H9 (cell line): ENCODE results near the gene TNFSF8. TPM values are rescaled to one million over a fixed set of nuclear protein-coding genes. Genes with fewer than 3 reads are reported as not detected.

Experiments used
- DNase-seq: peaks from one replicate; pipeline ENCODE4 v3.0.0-alpha.2; 2017
- H2AFZ ChIP-seq: one replicate; pipeline ENCODE4 v1.6.1; 2013; ENCODE audit warnings: mild to moderate bottlenecking, low read length, control low read depth, moderate library complexity
- H2AK5ac ChIP-seq: 2 replicates; pipeline ENCODE4 v1.6.1; 2013; ENCODE audit warnings: low read length, control low read depth, mixed read lengths; ENCODE audit not compliant: insufficient read length
- H2BK120ac ChIP-seq: one replicate; pipeline ENCODE4 v1.6.1; 2013; ENCODE audit warnings: low read depth, mild to moderate bottlenecking, low read length, control low read depth, inconsistent platforms; ENCODE audit not compliant: poor library complexity, severe bottlenecking
- H2BK12ac ChIP-seq: 2 replicates; pipeline ENCODE4 v1.6.1; 2013; ENCODE audit warnings: low read length, control low read depth, mixed read lengths, low read depth; ENCODE audit not compliant: insufficient read length
- H2BK15ac ChIP-seq: 2 replicates; pipeline ENCODE4 v1.6.1; 2013; ENCODE audit warnings: low read depth, low read length, control low read depth
- H2BK20ac ChIP-seq: one replicate; pipeline ENCODE4 v1.6.1; 2013; ENCODE audit warnings: low read depth, mild to moderate bottlenecking, low read length, control low read depth, inconsistent platforms; ENCODE audit not compliant: poor library complexity, severe bottlenecking
- H2BK5ac ChIP-seq: 2 replicates; pipeline ENCODE4 v1.6.1; 2013; ENCODE audit warnings: low read length, control low read depth, mixed read lengths; ENCODE audit not compliant: insufficient read length
- H3K14ac ChIP-seq: 2 replicates; pipeline ENCODE4 v1.6.1; 2013; ENCODE audit warnings: low read length, control low read depth; ENCODE audit not compliant: insufficient read depth
- H3K18ac ChIP-seq: 2 replicates; pipeline ENCODE4 v1.6.1; 2013; ENCODE audit warnings: low read depth, mild to moderate bottlenecking, mixed read lengths, low read length, control low read depth; ENCODE audit not compliant: insufficient read length
- H3K23ac ChIP-seq: 2 replicates; pipeline ENCODE4 v1.6.1; 2013; ENCODE audit warnings: low read length, control low read depth, mixed read lengths, low read depth; ENCODE audit not compliant: insufficient read length
- H3K23me2 ChIP-seq: 2 replicates; pipeline ENCODE4 v1.6.1; 2013; ENCODE audit warnings: low read depth, mild to moderate bottlenecking, mixed read lengths, low read length, control low read depth; ENCODE audit not compliant: insufficient read length, poor library complexity, severe bottlenecking
- H3K27ac ChIP-seq: 2 replicates; pipeline ENCODE4 v1.5.1; 2013; ENCODE audit warnings: low read length, control low read depth, mixed read lengths, low read depth; ENCODE audit not compliant: insufficient read length
- H3K27me3 ChIP-seq: 2 replicates; pipeline ENCODE4 v1.6.1; 2013; ENCODE audit warnings: low read length, control low read depth, inconsistent platforms; ENCODE audit not compliant: insufficient read depth
- H3K4ac ChIP-seq: 2 replicates; pipeline ENCODE4 v1.6.1; 2013; ENCODE audit warnings: low read depth, mild to moderate bottlenecking, control low read depth, inconsistent platforms, low read length, moderate library complexity
- H3K4me1 ChIP-seq: 2 replicates; pipeline ENCODE4 v1.6.1; 2013; ENCODE audit warnings: low read length, control low read depth, inconsistent platforms; ENCODE audit not compliant: insufficient read depth
- H3K4me2 ChIP-seq: 2 replicates; pipeline ENCODE4 v1.6.1; 2013; ENCODE audit warnings: low read length, control low read depth, mixed read lengths; ENCODE audit not compliant: insufficient read length, insufficient read depth
- H3K56ac ChIP-seq: 2 replicates; pipeline ENCODE4 v1.6.1; 2013; ENCODE audit warnings: low read depth, mild to moderate bottlenecking, mixed read lengths, low read length, control low read depth; ENCODE audit not compliant: insufficient read length
- H3K79me1 ChIP-seq: 2 replicates; pipeline ENCODE4 v1.6.1; 2013; ENCODE audit warnings: low read depth, mild to moderate bottlenecking, moderate library complexity, low read length, control low read depth, inconsistent platforms; ENCODE audit not compliant: insufficient read depth, poor library complexity, severe bottlenecking
- H3K79me2 ChIP-seq: 2 replicates; pipeline ENCODE4 v1.6.1; 2013; ENCODE audit warnings: low read length, control low read depth, inconsistent platforms; ENCODE audit not compliant: insufficient read depth
- H3K9ac ChIP-seq: 2 replicates; pipeline ENCODE4 v1.6.1; 2013; ENCODE audit warnings: low read length, control low read depth, mixed read lengths; ENCODE audit not compliant: insufficient read length; ENCODE audit errors: extremely low read depth
- H3K9me3 ChIP-seq: one replicate; pipeline ENCODE4 v1.6.1; 2013; ENCODE audit warnings: low read depth, low read length, inconsistent platforms; ENCODE audit not compliant: control insufficient read depth
- H3T11ph ChIP-seq: one replicate; pipeline ENCODE4 v1.6.1; 2013; ENCODE audit warnings: mild to moderate bottlenecking, low read length, control low read depth, inconsistent platforms
- H4K20me1 ChIP-seq: one replicate; pipeline ENCODE4 v1.6.1; 2013; ENCODE audit not compliant: control insufficient read depth, insufficient read length, insufficient read depth
- H4K5ac ChIP-seq: 2 replicates; pipeline ENCODE4 v1.6.1; 2013; ENCODE audit warnings: low read depth, mild to moderate bottlenecking, mixed read lengths, low read length, control low read depth; ENCODE audit not compliant: insufficient read length
- H4K8ac ChIP-seq: replicated peaks from 2 replicates; pipeline ENCODE4 v1.6.1; 2013; ENCODE audit warnings: low read length, control low read depth, mixed read lengths, low read depth; ENCODE audit not compliant: insufficient read length
- H4K91ac ChIP-seq: 2 replicates; pipeline ENCODE4 v1.6.1; 2013; ENCODE audit warnings: low read depth, mild to moderate bottlenecking, moderate library complexity, mixed read lengths, low read length, control low read depth; ENCODE audit not compliant: insufficient read length
- H3K27ac Mint-ChIP-seq, 3 experiments: 2 replicates in 2 of 3; 3 replicates in 1 of 3; pipeline ENCODE4 v1.8.0; 2020 to 2021; ENCODE audit warnings: mixed read lengths in 3 of 3, mild to moderate bottlenecking in 1 of 3, moderate library complexity in 1 of 3
- H3K27me3 Mint-ChIP-seq: 2 replicates; pipeline ENCODE4 v1.8.0; 2021; ENCODE audit warnings: low read depth, mild to moderate bottlenecking, moderate library complexity, mixed read lengths
- H3K36me3 Mint-ChIP-seq, 3 experiments: 2 replicates in 2 of 3; 3 replicates in 1 of 3; pipeline ENCODE4 v1.8.0; 2020 to 2021; ENCODE audit warnings: low read depth in 3 of 3, mixed read lengths in 3 of 3; ENCODE audit not compliant: insufficient read depth in 1 of 3
- H3K4me1 Mint-ChIP-seq, 2 experiments: 2 replicates each; pipeline ENCODE4 v1.8.0; 2020; ENCODE audit warnings: mixed read lengths in 2 of 2
- H3K4me3 Mint-ChIP-seq, 2 experiments: 2 replicates in 1 of 2; 3 replicates in 1 of 2; pipeline ENCODE4 v1.8.0; 2020 to 2021; ENCODE audit warnings: mild to moderate bottlenecking in 2 of 2, mixed read lengths in 2 of 2, moderate library complexity in 1 of 2
- H3K9me3 Mint-ChIP-seq, 2 experiments: 2 replicates in 1 of 2; 3 replicates in 1 of 2; pipeline ENCODE4 v1.8.0; 2020; ENCODE audit warnings: mild to moderate bottlenecking in 2 of 2, mixed read lengths in 2 of 2, moderate library complexity in 1 of 2
- CTCF ChIP-seq: fragments of 200-600 bp; sonication (generic); conservative IDR thresholded peaks from 3 replicates; pipeline ENCODE4 v1.8.0; 2021; ENCODE audit warnings: antibody characterized with exemption, mild to moderate bottlenecking
- WGBS: extraction: QIAGEN DNeasy Blood & Tissue Kit; methylation state at CpG from one replicate; pipeline ENCODE4 v1.1.7; 2013; ENCODE audit warnings: missing lambda C conversion rate, low lambda C conversion rate, mixed read lengths; ENCODE audit not compliant: insufficient read length; ENCODE audit errors: extremely low coverage; 5-methylcytosine and 5-hydroxymethylcytosine counted together
- total RNA-seq: library from RNA; stranded (reverse); gene quantifications from 2 replicates; pipeline ENCODE4 v1.2.1, GENCODE V29; 2021

Gene TNFSF8
- total RNA-seq, 1 experiment from 2014 or later, result not detected

GRCh38 chr9:114947058-114947457 lies 16.7 kb upstream of the TNFSF8 start:
- no peak overlapping the region for H4K8ac ChIP-seq
- Mint-ChIP-seq H3K27me3 (peaks cover 92% of the 10 kb centered on the region), H3K36me3 (no peaks in the 10 kb centered on the region), H3K4me1 (no peaks in the 10 kb centered on the region), H3K27ac (no peak overlapping the region), H3K9me3 (no peaks in the 10 kb centered on the region), H3K4me3 (no peak overlapping the region)
- H2BK5ac ChIP-seq, result no peak overlapping the region
- no peak overlapping the region for H3K23ac ChIP-seq
- H3K18ac ChIP-seq, result no peak overlapping the region
- no peaks in the 10 kb centered on the region for H4K20me1 ChIP-seq
- H4K5ac ChIP-seq, result no peak overlapping the region
- H2BK15ac ChIP-seq, result no peak overlapping the region
- H3K4me2 ChIP-seq, result no peak overlapping the region
- no peaks in the 10 kb centered on the region for H3K79me1 ChIP-seq
- no peak overlapping the region for H3K9ac ChIP-seq
- no peak overlapping the region for H3K56ac ChIP-seq
- no peak for TF ChIP-seq CTCF
- H4K91ac ChIP-seq, result no peak overlapping the region
- H2BK12ac ChIP-seq, result no peak overlapping the region
- H3K9me3 ChIP-seq, result no peaks in the 10 kb centered on the region
- no peak overlapping the region for H2AK5ac ChIP-seq
- no peak overlapping the region for H3K27ac ChIP-seq
- no peaks in the 10 kb centered on the region for H3K27me3 ChIP-seq
- H3T11ph ChIP-seq, result no peak overlapping the region
- no peak overlapping the region for H3K14ac ChIP-seq
- no peak overlapping the region for H2BK20ac ChIP-seq
- H3K4me1 ChIP-seq, result no peaks in the 10 kb centered on the region
- no peak overlapping the region for H3K4ac ChIP-seq
- H2AFZ ChIP-seq, result no peak overlapping the region
- H3K79me2 ChIP-seq, result no peaks in the 10 kb centered on the region
- 100% methylated on average over 1 of the region's 4 CpGs for WGBS
- no peak overlapping the region for H2BK120ac ChIP-seq
- no peak for DNase-seq
- no peaks in the 10 kb centered on the region for H3K23me2 ChIP-seq
